Muscle of leg (tissue), 11 donors: Measurements from ENCODE around the gene RAB31. TPM values are rescaled to one million over a fixed set of nuclear protein-coding genes. Genes with fewer than 3 reads are reported as not detected.
"Not testable (repeated sequence)": the region's sequence is repeated elsewhere in the genome, so short reads cannot be mapped to it uniquely, and the experiment has no call there.

Experiments
- DNase-seq: peaks from one replicate; pipeline ENCODE4 v3.0.0; 2013
- H3K27ac ChIP-seq: one replicate; pipeline ENCODE4 v1.5.1; 2013; ENCODE audit warnings: mild to moderate bottlenecking, low read length, control low read depth
- H3K27me3 ChIP-seq: one replicate; pipeline ENCODE4 v1.6.1; 2013; ENCODE audit warnings: low read length; ENCODE audit not compliant: control insufficient read depth, insufficient read depth
- H3K36me3 ChIP-seq: one replicate; pipeline ENCODE4 v1.6.1; 2013; ENCODE audit warnings: low read length; ENCODE audit not compliant: control insufficient read depth, insufficient read depth
- H3K4me1 ChIP-seq: one replicate; pipeline ENCODE4 v1.6.1; 2013; ENCODE audit warnings: low read length; ENCODE audit not compliant: control insufficient read depth, insufficient read depth
- H3K4me3 ChIP-seq: one replicate; pipeline ENCODE4 v1.5.1; 2013; ENCODE audit warnings: low read length, control low read depth
- H3K9me3 ChIP-seq: replicated peaks from 2 replicates; pipeline ENCODE4 v1.6.1; 2013; ENCODE audit warnings: low read depth, low read length; ENCODE audit not compliant: control insufficient read depth
- WGBS: methylation state at CpG from one replicate; pipeline ENCODE4 v1.1.5; 2013; ENCODE audit warnings: missing lambda C conversion rate; ENCODE audit not compliant: insufficient coverage; 5-methylcytosine and 5-hydroxymethylcytosine counted together
- polyA plus RNA-seq, 8 donors: library from polyadenylated mRNA; unstranded; fragments of 120-200 nt; gene quantifications; one replicate each; pipeline versions ENCODE4 v1.2.1 to v1.2.3, GENCODE V29; 2013; ENCODE audit warnings: inconsistent platforms in 1 of 8, low replicate concordance in 1 of 8; ENCODE audit not compliant: insufficient read length in 8 of 8, insufficient read depth in 1 of 8
- total RNA-seq: library from RNA; stranded (reverse); fragments of 120-200 nt; gene quantifications from one replicate; pipeline ENCODE4 v1.2.4, GENCODE V29; 2013

The RAB31 gene
- total and polyA plus RNA-seq, 9 donors, result 19.6 to 40.8 (median 27.6) TPM

DNA sequence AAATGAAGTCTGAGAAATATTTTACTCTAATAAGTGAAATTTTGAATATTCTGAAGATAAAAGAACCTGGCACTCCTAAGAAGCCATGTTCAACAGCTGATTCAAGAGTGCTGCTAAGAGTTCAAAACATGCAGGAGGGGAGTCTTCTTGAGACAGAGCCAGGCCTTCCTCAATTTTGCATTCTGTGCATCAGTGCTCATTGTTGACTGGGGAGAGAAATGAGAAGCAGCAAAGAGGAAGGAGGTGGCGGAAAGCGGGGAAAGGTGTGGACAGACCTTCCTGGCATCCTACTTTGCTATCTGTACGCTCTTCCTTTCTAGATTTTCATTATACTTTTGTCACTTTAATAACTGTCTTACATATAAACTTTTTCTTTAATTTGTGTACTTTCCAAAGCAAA is 148.0 kb downstream of the RAB31 start:
- Histone ChIP-seq H3K4me1 (peaks cover 3% of the 10 kb centered on the region), H3K4me3 (no peak overlapping the region), H3K27ac (no peak overlapping the region), H3K9me3 (no peaks in the 10 kb centered on the region), H3K36me3 (no peaks in the 10 kb centered on the region), H3K27me3 (no peaks in the 10 kb centered on the region)
- WGBS, result no CpG with 5 or more reads among the region's 3 CpGs
- DNase-seq, result no peak

DNA sequence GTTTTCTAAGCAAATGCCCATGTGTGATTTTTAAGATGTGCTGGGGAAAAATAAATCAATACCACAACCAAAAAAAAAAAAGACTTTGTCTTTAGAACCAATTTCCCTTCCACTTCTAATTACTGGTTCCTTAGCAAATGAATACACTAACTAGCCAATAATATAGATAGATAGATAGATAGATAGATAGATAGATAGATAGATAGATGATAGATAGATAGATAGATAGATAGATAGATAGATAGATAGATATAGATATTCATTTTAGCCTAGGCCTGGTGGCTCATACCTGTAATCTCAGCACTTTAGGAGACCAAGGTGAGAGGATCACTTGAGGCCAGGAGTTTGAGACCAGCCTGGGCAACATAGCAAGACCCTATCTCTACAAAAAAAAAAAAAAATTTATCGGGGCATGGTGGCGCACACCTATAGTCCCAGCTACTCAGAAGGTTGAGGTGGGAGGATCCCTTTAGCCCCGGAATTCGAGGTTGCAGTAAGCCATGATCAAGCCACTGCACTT is 149.4 kb downstream of the RAB31 start:
- H3K27ac ChIP-seq, H3K4me1 ChIP-seq: not testable (repeated sequence)

GRCh38 chr18:9858642-9859041 is 150.5 kb downstream of the RAB31 start:
- H3K9me3 ChIP-seq, result no peaks in the 10 kb centered on the region
- H3K36me3 ChIP-seq, result no peaks in the 10 kb centered on the region
- H3K4me3 ChIP-seq, result no peak overlapping the region
- DNase-seq, result no peak
- no peaks in the 10 kb centered on the region for H3K27me3 ChIP-seq
- WGBS, result 86% methylated on average over 2 of the region's 5 CpGs
- H3K27ac ChIP-seq, result no peak overlapping the region
- peaks cover 3% of the 10 kb centered on the region for H3K4me1 ChIP-seq

More for the DNA sequence above, 149.4 kb downstream of the RAB31 start:
- H3K36me3 ChIP-seq, H3K4me3 ChIP-seq, H3K9me3 ChIP-seq, DNase-seq, H3K27me3 ChIP-seq: not testable (repeated sequence)
- no CpG with 5 or more reads among the region's 4 CpGs for WGBS

- no peak overlapping the region for H3K27ac ChIP-seq
- no peaks in the 10 kb centered on the region for H3K36me3 ChIP-seq
- H3K27me3 ChIP-seq, result no peaks in the 10 kb centered on the region
- WGBS, result 94% methylated on average over 4 of the region's 7 CpGs
- H3K4me3 ChIP-seq, result no peak overlapping the region
- no peaks in the 10 kb centered on the region for H3K9me3 ChIP-seq
- H3K4me1 ChIP-seq, result peaks cover 3% of the 10 kb centered on the region
- no peak for DNase-seq
These were observed 151.1 kb downstream of the RAB31 start for GRCh38 chr18:9859232-9859631.

DNA sequence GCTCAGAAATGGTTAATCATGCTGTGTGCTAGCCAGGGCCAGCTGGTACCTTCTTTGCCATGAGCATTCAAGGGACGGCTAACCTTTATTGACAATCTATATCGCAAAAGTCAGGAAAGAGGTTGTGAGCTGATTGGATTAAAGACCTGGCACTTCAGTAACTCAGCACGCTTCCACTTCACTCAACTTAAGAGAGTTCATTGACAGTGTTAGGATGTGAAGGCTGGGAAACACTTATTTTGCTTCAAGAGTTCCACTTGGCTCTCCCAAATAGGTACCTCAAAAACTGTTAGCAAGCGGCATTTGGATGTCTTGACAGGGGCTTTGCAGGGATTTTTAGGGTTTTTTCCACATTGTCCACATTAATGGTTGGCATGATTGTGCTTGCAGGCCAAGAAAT is 152.6 kb downstream of the RAB31 start:
- no peak for DNase-seq
- peaks cover 8% of the 10 kb centered on the region for H3K9me3 ChIP-seq
- peaks cover 3% of the 10 kb centered on the region for H3K4me1 ChIP-seq
- no peaks in the 10 kb centered on the region for H3K36me3 ChIP-seq
- WGBS, result no CpG with 5 or more reads among the region's 4 CpGs
- H3K27ac ChIP-seq, result no peak overlapping the region
- no peak overlapping the region for H3K4me3 ChIP-seq
- no peaks in the 10 kb centered on the region for H3K27me3 ChIP-seq

- Histone ChIP-seq H3K4me3 (no peak overlapping the region), H3K27me3 (no peaks in the 10 kb centered on the region), H3K36me3 (no peaks in the 10 kb centered on the region), H3K9me3 (peaks cover 12% of the 10 kb centered on the region), H3K27ac (no peak overlapping the region), H3K4me1 (peaks cover 3% of the 10 kb centered on the region)
- DNase-seq, result no peak
These were observed 153.1 kb downstream of the RAB31 start for GRCh38 chr18:9861157-9861556.

GRCh38 chr18:9861933-9862332 is 153.8 kb downstream of the RAB31 start:
- Histone ChIP-seq H3K4me1 (peaks cover 3% of the 10 kb centered on the region), H3K36me3 (no peaks in the 10 kb centered on the region), H3K9me3 (peaks cover 12% of the 10 kb centered on the region), H3K27me3 (no peaks in the 10 kb centered on the region), H3K27ac (no peak overlapping the region), H3K4me3 (no peak overlapping the region)
- peak; percentile 34 for DNase-seq
- 75% methylated on average over 4 of the region's 4 CpGs for WGBS

GRCh38 chr18:9862686-9863085 is 154.6 kb downstream of the RAB31 start:
- no peak overlapping the region for H3K4me3 ChIP-seq
- WGBS, result 8% methylated on average over 1 of the region's 3 CpGs

DNA sequence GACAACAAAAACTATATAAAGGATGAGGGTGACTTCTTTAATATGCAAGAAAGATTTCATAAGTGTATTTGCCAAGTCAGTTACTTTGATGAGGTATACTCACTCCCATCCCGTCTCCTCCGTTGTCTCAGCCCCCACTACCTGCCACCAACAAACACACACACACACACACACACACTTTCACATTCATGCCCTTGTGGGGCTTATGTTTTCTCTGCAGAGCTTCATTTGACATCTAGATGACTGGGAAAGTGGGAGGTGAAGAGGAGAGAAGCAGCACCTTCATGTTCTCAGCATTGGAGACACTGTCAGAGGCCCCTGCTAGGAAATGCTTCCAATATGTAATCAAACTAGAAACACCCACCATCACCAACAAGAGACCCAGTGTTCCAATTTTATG is 155.2 kb downstream of the RAB31 start:
- H3K4me1 ChIP-seq, result peaks cover 3% of the 10 kb centered on the region
- no peak overlapping the region for H3K4me3 ChIP-seq
- H3K36me3 ChIP-seq, result no peaks in the 10 kb centered on the region
- no CpG with 5 or more reads among the region's 2 CpGs for WGBS
- H3K9me3 ChIP-seq, result peaks cover 12% of the 10 kb centered on the region
- no peak for DNase-seq
- no peak overlapping the region for H3K27ac ChIP-seq
- no peaks in the 10 kb centered on the region for H3K27me3 ChIP-seq

More at GRCh38 chr18:9862686-9863085, 154.6 kb downstream of the RAB31 start:
- Histone ChIP-seq H3K36me3 (no peaks in the 10 kb centered on the region), H3K4me1 (peaks cover 3% of the 10 kb centered on the region), H3K27me3 (no peaks in the 10 kb centered on the region), H3K9me3 (peaks cover 12% of the 10 kb centered on the region), H3K27ac (no peak overlapping the region)
- no peak for DNase-seq

GRCh38 chr18:9865764-9866490 is 157.8 kb downstream of the RAB31 start:
- DNase-seq, result no peak
- no peaks in the 10 kb centered on the region for H3K27me3 ChIP-seq
- peaks cover 12% of the 10 kb centered on the region for H3K9me3 ChIP-seq
- no peaks in the 10 kb centered on the region for H3K4me1 ChIP-seq
- no peak overlapping the region for H3K4me3 ChIP-seq
- H3K27ac ChIP-seq, result no peak overlapping the region
- WGBS, result 99% methylated on average over 4 of the region's 7 CpGs
- H3K36me3 ChIP-seq, result no peaks in the 10 kb centered on the region
